Prostate gland (tissue), 2 donors: ENCODE results near the gene SLC22A16.

Source experiments
- CTCF ChIP-seq, 4 experiments: fragments of 200-600 bp in 2 of 4; fragments of 450-650 bp in 2 of 4; sonication (generic) in 2 of 4; IDR thresholded peaks; 1 replicate in 3 of 4; 2 replicates in 1 of 4; pipeline ENCODE4 v1.5.1; 2016 to 2019; ENCODE audit warnings: antibody characterized with exemption in 4 of 4, mild to moderate bottlenecking in 2 of 4, moderate library complexity in 2 of 4
- POLR2A ChIP-seq: fragments of 450-650 bp; IDR thresholded peaks from one replicate; pipeline ENCODE4 v1.6.1; 2016; ENCODE audit warnings: antibody characterized with exemption, mild to moderate bottlenecking

- TF ChIP-seq CTCF (IDR thresholded peaks at IDR 0.05) (no peak), POLR2A (no peak)
Observed at GRCh38 chr6:110440026-110440425, 36.4 kb downstream of the SLC22A16 start.
